ENCODE data around the gene BGLAP.

The BGLAP gene

DNA sequence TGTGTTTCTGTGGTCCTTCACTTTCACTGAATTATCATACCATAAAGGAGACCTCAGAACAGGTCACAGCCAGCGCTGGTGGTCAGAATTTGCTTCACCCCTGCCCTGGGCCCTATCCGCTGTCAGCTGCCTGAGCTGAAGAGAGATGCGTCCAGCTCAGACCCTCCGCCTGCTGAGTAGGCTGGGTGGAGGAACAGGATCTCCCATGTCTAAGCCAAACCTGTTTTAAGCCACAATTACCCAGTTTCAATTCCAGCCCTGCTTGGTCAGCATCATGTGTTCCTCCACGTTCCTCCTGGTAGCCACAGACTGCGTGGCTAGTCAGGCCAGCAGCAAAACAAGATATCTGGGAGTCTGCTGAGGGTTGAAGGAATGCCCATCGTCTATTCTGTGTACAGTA lies 13.5 kb upstream of the BGLAP start:
- peak; percentile 80 for DNase-seq

DNA sequence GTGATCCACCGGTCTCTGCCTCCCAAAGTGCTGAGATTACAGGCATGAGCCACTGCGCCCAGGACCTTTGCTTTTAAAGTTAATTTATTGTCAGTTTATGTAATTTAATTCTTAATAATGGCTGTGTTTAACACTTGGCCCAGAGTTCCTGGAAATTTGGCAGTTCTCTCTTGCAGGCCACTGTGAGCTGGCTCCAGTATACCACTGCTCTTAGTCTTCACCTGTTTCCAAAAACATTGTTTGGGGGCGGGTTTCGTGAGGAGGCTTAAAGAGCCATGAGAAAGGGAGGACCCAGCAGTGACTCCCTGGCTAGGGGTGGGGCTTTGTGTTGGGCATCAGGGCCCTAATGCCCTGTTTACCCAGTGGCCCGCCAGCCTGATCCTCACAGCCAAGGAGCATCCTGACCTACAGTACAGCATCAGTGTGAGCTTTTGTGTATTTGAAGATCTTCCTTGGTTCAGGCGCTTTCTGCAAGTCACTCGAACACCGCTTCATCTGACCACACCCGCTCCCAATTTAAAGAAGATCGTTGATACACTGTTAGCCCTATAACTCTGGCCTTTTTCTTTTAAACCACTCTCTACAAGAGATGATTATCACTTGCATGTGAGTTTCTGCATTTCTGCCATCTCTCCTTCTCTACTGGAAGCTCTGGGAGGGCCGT lies 12.0 kb upstream of the BGLAP start:
- no peak for DNase-seq

DNA sequence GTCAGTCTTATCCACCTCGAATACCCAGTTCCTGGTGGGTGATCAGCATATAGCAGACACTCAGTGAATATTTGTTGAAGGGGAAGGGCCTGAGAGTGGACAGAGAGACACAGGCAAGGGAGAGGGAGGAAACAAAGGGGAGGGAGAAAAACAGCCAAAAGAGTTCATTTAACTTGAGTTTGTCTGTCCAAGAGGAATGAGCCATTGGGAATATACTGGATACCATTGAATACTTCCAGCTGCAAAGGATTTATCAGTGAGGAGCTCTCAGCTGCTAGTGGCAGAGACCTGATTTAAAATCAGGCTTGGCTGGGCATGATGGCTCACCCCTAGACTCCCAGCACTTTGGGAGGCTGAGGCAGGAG lies 11.5 kb upstream of the BGLAP start:
- DNase-seq: no peak

DNA sequence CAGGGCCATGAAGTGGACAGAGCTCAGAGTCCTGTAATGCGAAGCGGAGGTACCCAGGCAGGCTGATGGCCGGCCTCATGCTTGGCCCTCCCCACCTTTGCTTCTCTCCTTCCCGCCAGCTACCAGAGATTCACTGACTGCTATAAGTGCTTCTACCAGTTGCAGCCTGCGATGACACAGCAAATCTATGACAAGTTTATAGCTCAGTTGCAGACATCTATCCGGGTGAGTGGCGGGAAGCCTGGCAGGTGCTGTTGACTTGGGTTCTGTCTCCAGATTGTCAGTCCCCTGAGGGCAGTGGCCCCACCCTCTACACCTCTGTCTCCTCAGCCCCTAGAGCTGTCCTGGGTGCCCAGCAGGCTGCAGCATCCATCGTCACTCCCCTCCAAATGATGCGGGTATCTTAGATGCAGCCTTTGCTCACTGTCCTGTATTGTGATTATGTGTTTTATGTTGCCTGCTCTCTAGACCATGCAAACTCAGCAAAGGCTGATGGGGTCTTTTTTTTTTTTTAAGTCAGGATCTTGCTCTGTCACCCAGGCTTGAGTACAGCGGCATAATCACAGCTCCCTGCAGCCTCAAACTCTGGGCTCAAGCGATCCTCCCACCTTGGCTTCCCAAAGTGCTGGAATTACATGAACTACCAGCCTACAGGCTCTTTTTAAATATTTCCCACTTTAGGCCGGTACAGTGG lies 9.6 kb upstream of the BGLAP start:
- DNase-seq: no peak

DNA sequence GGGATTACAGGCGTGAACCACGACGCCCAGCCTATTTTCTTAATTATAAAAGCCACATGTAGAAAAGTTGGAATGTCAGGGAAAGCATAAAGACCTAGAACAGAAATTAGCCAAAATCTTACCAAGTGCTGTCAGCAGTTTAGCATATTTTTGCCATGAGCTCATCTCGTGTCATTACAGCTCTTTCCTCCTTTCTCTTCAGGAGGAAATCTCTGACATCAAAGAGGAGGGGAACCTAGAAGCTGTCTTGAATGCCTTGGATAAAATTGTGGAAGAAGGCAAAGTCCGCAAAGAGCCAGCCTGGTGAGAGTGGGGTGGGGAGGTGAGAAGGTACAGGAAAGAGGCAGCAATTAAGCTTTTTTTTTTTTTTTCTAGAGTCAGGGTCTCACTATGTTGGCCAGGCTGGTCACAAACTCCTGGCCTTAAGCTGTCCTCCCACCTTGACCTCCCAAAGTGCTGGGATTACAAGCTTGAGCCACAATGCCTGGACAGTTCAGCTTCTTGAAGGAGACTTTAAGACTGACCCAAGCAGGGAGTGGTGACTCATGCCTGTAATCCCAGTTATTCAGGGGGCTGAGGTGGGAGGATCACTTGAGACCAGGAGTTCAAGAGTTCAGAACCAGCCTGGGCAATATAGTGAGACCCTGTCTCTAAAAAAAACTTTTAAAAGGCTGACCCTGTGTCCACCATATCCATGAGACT lies 8.4 kb upstream of the BGLAP start:
- DNase-seq: no peak

DNA sequence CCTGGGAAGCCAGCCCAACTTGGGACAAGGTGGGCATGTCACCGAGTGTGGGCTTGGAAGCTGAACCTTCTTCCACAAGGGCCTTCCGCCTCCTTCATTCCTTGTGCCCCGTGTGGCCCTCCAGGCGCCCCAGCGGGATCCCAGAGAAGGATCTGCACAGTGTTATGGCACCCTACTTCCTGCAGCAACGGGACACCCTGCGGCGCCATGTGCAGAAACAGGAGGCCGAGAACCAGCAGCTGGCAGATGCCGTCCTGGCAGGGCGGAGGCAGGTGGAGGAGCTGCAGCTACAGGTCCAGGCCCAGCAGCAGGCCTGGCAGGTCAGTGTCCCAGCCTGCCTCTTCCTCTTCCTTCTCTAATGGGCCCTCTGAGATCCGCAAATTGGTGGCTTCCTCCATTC lies 5.8 kb upstream of the BGLAP start:
- no peak for DNase-seq

DNA sequence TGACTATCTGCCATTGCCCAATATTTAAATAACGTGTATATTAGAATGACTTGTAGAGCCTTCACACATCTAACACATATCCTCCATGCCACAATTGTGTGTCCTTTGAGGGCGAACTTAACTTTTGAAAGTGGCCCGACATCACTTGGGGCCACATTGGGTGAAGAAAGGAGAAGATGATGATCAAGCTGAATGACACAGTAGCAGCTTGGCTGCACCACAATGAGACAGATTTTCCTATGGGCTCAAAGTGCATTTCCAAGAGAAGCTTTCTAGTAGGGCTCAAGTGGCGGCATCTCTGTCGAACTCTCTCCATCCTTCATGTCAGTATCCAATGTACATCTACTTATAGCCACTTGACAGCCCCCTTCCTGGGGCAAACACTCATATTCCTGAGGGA lies 3.7 kb upstream of the BGLAP start:
- DNase-seq: no peak

DNA sequence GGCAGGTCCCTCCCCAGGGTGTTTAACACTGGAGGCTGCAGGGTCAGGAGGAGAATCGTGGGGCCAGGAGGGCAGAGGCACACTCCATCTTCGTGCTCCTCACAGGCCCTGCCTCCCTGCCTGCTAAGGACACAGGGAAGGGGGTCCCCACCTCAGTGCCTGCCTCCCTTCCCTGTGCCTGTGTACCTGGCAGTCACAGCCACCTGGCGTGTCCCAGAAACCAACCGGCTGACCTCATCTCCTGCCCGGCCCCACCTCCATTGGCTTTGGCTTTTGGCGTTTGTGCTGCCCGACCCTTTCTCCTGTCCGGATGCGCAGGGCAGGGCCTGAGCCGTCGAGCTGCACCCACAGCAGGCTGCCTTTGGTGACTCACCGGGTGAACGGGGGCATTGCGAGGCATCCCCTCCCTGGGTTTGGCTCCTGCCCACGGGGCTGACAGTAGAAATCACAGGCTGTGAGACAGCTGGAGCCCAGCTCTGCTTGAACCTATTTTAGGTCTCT lies 623 bp upstream of the BGLAP start:
- DNase-seq: no peak

DNA sequence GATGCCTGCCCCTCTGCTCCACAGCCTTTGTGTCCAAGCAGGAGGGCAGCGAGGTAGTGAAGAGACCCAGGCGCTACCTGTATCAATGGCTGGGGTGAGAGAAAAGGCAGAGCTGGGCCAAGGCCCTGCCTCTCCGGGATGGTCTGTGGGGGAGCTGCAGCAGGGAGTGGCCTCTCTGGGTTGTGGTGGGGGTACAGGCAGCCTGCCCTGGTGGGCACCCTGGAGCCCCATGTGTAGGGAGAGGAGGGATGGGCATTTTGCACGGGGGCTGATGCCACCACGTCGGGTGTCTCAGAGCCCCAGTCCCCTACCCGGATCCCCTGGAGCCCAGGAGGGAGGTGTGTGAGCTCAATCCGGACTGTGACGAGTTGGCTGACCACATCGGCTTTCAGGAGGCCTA lies 754 bp downstream of the BGLAP start:
- no peak for DNase-seq

DNA sequence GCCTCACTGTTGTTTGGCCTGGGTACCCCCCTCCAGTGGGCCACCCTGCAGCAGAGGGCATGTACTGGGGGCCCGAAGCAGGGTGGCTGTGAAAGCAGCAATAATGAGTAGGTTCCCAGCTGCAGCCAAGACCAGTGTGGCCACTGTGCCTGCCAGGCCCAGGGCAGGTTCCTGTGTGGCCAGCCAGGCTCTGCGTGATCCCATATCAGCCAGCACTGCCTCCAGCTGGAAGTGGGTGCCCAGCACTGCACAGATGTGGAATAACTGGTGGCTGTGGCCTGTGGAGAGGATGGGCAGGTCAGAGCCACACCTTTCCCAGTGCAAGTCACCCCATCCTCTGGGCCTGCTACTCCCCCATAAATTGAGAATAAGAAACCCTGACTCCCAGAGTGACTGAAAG lies 2.1 kb downstream of the BGLAP start:
- no peak for DNase-seq

DNA sequence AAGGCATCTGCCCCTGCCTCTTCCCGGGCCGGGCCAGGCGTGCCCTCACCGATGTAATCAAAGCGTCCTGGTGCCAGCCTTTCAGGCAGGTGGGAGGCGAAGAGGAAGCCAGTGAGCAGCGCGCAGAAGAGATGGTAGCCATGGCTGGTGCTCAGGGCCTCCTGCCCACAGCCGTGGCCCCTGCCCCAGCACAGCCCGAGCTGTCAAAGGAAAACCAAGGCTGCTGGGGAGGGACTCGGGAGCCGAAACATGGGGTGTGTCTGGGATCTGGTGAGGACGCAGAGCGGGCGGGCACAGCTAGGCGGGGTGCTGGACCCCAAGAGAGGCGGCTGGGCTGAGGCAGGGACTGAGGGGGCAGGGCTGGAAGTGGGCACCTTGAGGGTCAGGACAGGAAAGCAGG lies 2.7 kb downstream of the BGLAP start:
- DNase-seq: no peak

DNA sequence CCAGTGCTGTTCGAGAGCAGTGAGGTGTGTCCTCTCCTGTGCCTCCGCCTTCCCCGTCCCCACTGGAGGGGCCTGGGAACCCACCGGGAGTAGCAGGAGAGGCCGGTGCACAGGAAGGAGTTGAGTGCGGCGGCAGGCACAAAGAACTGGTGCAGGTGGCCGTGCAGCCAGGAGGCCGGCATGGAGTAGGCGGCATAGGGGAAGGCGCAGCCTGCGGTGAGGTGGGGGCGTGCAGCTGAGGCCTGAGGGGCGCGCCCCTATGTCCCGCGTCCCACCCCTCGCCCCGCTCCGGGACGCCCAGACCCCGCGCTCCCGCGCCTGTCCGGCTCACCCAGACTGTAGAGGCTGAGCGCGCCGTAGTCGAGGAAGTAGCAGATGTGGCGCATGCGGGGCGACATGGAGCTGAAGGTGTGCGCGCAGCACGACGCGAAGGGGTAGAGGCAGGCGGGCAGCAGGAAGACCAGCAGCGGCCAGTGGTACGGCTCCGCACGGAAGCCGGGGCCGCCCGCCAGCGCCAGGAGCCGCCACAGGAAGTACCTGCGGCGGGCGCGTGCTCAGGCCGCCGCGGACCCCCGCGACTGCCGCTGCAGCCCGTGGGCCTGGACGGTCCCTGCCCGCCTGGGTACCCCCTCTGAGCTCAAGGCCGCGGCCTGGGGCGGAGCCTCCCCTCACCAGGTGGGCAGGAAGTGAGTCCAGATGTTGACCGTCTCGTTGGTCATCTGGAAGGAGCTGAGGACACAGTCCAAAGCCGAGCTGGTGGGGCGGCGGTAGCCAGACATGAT lies 3.7 kb downstream of the BGLAP start:
- DNase-seq: peak; percentile 66

DNA sequence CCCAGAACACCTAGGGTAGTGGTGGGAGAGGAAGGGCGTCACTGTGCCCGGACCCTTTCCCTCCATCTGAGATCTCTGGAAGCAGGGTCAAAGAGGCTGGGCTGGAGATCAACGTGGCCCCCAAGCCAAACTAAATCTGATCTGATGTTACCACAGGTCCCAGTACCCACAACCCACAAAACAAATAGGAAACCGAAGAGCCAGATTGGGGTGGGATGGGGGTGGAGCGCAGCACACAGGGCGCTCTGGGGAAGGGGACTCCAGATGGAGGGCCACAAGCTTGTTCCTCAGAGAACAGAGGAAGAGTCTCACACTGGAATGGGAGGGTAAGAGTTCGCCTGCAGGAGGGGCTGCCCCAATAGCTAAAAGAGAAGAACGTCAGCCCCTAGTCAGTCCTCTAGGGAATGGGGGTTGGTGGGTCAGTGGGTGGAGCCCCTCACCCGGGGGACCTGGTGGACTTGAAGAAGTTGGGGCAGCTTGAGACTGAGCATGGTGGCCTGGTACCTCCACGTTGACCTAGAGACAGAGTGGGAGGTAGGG lies 4.3 kb downstream of the BGLAP start:
- DNase-seq: no peak

DNA sequence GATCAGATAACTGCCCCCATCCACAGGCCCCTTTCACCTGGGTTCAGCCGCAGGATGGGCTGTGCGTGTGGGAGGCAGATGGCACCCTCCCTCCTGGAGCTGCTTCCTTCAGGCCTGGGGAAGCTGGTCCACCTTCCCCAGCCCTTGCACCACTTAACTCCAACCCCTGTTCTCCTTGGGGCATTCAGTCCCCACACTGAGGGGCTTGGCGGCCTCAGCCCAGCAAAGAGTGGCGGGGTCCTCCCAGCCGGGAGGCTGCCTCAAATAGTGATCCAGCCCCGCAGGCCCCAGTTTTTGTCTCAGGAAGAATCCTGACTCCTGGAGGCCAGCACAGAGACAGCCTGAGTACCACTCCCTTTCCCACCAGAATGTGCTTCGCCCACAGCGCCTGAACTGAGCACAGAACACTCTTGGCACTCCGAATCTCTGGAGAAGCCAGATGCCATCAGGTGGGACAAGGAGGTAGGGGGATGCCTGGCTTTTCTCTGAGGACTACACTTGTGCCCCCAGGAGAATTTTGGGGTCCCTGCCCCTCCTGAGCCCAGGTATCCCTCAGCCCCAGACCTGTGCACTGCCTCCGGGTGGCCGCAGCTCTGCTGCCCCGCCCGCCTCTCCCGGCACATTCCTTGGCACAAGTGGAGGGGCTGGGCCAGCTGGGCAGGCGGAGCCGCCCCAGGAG lies 4.9 kb downstream of the BGLAP start:
- DNase-seq: peak; percentile 11

DNA sequence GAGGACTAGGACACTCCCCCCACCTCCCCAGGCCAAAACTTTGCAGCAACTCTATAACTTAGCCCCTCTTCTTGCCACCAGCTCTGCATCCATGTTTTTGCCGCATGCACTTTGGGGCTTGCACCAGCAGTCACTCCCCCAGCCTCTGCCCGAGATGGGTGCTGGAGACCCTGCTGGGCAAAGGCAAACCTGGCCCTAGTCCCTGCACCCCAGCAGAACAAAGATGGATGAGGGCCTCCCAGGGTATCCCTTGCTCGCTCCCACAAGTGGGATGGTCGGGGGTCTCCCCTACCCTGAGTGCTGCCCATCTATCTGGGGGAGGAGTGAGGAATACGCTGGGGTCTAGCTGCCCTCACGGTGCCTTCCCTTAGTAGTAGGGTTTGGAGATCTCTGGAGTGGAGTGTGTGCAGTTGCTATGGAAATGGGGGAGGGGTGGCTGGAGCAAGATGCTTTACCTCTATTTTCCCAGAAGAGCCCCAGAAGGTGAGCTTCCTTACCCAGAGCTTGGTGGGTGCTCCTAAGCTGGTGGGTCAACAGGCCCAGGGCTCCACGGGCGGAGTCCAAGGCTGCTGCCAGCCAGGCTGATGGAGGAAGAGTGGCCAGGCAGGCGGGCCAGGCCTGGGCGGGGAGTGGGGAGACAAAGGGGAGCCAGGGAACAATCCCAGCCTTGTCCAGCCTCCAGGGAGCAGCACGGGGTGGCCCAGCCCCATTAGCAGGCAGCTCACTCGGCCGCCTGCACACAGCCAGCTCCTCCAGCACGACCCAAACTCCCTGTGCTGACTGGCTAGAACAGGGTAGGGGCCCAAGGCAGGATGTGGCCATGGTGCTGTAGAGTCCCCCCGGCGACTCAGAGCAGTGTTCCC lies 5.7 kb downstream of the BGLAP start, which contains the start of gene PAQR6:
PAQR6 (minus strand) TSS at position 597 of the 863 bp plus-strand sequence. CDS start 1,325 bp downstream, outside the sequence.
- no peak for DNase-seq

DNA sequence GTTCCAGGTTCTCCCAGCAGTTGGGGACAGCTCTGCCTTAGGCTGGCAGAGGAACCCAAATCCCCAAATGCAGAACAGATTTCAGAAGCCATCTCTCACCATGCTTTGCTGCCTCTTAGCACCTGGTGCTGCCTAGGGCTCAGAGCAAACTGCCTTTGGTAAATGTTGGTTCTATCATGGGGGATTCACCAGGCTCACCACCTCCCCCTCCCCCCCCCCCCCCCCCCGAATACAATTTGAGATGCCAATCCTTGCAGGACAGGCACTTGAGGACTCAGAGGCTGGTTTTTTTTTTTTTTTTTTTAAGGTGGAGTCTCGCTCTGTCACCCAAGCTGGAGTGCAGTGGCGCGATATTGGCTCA lies 6.3 kb downstream of the BGLAP start:
- no peak for DNase-seq

DNA sequence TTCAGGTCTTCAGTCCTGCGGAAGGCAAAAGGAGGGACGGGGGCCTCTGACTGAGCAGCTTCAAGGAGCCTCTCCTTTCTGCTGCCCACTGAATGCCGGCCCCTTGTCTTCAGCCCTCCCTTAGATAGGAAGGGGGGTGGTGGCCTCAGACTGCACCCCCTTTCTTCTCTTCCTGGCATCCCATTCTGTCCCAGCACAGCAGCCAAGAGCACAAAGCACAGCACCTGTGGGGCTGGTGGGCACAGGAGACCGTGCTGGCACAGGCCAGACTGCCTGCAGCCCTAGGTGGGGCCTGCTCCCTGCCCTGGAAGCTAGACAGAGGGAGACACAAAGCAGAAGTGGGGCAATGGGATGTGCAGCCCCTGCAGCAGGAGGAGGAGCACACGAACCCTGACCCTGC lies 7.6 kb downstream of the BGLAP start:
- DNase-seq: no peak

DNA sequence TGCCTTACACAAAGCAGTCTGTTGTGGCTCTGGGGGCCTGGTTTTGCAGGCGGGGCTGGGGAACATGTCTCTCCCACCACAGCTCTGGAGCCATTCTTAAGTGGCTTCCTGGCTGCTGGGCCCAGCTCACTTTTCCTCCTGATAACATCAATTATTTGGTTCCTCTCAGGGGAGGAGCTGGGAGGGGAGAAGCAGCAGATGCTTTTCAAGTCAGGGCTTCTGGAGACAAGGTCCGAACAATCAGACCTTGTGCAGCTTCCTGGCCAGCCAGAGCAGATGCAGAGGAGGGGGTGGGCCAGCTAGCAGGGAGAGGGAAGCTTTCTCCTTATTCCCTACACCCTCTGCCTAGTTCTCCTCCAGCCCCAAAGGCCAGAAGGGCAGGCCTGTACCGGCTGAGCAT lies 9.5 kb downstream of the BGLAP start:
- no peak for DNase-seq

DNA sequence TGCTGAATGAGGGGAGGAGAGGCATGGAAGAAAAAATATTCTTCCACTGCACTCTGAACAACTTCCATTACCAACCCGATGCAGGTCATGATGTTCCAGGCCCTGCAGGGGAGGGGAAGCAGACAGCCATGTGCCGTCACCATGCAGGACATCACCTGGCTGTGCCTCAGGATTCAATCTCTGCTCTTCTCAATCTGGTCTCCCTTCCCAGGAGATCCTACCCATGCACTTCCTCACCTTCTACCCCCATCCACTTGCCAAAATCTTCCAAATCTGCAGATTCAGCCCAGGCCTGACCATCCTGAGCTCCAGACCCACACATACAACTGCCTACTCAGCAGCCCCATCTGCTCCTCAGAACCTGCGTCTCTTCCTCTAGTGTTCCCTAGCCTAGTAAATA lies 11.7 kb downstream of the BGLAP start:
- DNase-seq: no peak

DNA sequence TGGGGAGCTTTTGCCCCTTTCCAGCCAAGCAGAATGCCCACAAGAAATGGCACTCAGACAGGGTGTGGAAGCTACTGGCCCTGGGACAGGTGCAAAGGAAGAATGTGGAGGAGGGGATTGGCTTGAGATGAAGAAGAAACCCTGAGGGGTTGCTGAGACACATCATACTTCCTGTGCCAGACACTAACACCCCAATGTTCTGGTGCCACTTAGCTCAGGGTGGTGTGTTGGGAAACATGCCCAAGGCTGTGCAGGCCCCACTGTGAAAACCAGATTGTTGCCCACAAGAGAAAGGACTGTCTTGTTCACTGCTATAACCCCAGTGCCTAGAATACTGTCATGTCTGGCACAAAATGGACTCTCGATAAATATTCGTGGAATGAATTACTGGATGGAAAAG lies 15.7 kb downstream of the BGLAP start:
- no peak for DNase-seq

DNA sequence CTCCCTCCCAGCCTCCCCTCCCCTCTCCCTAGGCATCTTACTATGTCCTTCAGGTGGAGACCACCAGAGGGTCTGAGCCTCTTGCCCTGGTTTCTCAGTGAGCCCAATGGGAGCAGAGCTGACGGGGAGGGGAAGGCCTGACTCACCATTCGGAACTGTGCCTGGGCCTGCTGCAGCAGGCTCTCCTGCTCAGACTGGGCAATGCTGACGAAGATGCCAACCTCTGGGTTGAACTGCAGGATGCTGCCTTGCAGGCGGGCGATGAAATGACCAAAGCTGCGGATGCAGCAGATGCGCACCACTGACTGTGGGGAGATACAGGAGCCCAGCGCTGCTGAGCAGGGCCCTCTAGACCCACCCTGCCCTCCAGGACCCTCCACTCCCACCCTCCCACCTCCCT lies 16.9 kb downstream of the BGLAP start:
- DNase-seq: no peak

DNA sequence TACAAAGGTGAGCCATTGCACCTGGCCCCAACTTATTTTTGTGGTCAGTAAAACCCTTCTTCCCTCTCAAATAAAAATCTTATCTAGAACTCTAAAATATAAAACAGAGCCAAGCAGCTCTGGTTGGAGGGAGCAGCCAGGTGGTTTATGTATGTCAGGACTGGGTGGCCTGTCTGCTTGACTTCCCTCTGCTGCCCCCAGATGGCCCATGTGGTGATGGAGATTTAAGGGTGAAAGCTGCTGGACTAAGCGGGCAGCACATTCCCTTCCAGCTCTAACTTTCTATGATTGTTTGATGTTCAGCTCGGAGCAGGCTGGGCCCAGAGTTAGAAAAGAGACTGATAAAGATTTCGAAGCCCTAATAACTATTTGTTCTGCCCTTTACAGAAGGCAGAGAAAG lies 17.8 kb downstream of the BGLAP start:
- DNase-seq: no peak
